Left cardiac atrium (tissue), 4 donors: ENCODE measurements around the gene FERMT3. TPM values are rescaled to one million over a fixed set of nuclear protein-coding genes. Genes with fewer than 3 reads are reported as not detected.

ENCODE experiments used
- ATAC-seq, 2 donors: fragments of 200-7000 bp; cut with Tn5 transposase; one replicate each; pipeline ENCODE4 v1.9.1; 2020; ENCODE audit warnings: mild to moderate bottlenecking in 2 of 2, moderate library complexity in 2 of 2
- DNase-seq: peaks from one replicate; pipeline ENCODE4 v3.0.0-alpha.2; 2020
- intact Hi-C, 2 donors: fragments of 100-400 bp; cut with DNase I; formaldehyde crosslinking; loops; one replicate each; pipeline versions ENCODE4 v1.14.1 to v1.15.1; 2022 to 2023
- total RNA-seq, 2 donors: library from RNA; stranded (reverse); fragmentation: NEBNext Ultra II Directional; extraction: Animal tissue kit (Norgen Biotek cat#: 25700); gene quantifications; one replicate each; pipeline ENCODE4 v1.2.1, GENCODE V29; 2021
- donor health status: DM: no; HTN: yes; CAD: no.
- donor health status: DM: no; HTN: yes; CAD: no; lungs with severe emphysema.
- donor health status: DM: yes; HTN: yes; CAD: no.
- donor health status: Dilated cardiomyopathy.

Gene FERMT3
- total RNA-seq, 2 donors from 2014 or later, result 23.8 to 25.8 TPM

DNA sequence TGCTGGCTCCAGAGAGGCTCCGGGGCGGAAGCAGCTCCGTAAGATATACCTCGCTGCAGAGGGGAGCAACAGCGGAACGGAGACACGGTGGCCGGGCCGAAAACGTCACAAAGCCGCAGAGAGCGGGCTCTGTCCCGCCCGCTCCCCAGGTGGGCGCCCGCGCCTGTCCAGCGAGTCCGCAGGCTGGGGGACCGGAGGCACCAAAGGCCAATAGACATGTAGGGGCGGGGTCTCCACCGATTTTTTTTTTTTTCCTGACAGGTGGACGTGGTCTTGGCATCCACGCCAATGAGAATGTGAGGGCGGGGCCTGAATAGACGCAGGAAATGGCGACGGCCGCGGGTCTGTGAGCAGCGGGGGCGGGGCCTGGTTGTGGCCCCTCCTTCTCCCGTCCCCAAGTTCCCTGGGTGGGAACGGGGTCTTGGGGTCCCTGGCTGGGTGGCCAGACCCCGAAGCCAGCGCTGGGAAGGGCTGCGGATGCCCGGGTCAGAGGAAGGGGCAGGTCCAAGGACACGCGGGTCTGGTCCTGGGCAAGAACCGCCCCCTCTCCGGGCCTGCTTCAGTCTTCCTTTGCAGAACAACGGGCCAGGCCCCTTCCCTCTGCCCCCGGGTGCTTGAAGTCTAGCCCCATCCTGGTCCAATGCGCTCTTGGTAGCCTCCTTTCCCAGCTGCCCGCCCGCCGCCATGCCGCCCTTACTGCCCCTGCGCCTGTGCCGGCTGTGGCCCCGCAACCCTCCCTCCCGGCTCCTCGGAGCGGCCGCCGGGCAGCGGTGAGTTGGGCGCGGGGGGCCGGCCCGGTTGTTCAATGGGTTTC, 23.9 kb downstream of the FERMT3 start, which contains the start of gene DNAJC4:
Gene DNAJC4 (plus strand): TSS at position 378 of the 814 bp plus-strand sequence. CDS start 307 bp downstream, at position 685.
- intact Hi-C loops, result no loop called here
- peak; percentile 60 to 66 for ATAC-seq
- peak; percentile 95 for DNase-seq

- ATAC-seq, result no peak
- intact Hi-C loops, result no loop called here
Measured at GRCh38 chr11:64230985-64231365, 24.5 kb downstream of the FERMT3 start.

GRCh38 chr11:64231546-64231945, 25.0 kb downstream of the FERMT3 start:
- ATAC-seq (no peak), DNase-seq (no peak)
- intact Hi-C loops, result no loop called here

More at GRCh38 chr11:64230985-64231365, 24.5 kb downstream of the FERMT3 start:
- no peak for DNase-seq

GRCh38 chr11:64232182-64232966, 25.9 kb downstream of the FERMT3 start:
- intact Hi-C loops, result no loop called here
- DNase-seq (no peak), ATAC-seq (no peak)

- intact Hi-C loops, result no loop called here
- DNase-seq (no peak), ATAC-seq (no peak)
Measured at GRCh38 chr11:64232967-64233315, 26.4 kb downstream of the FERMT3 start.

GRCh38 chr11:64233913-64234586, 27.5 kb downstream of the FERMT3 start, which contains the start of gene VEGFB:
Gene VEGFB (plus strand): TSS chr11:64234584. CDS start chr11:64234834, 250 bp downstream.
- ATAC-seq (peak; percentile 67 to 76), DNase-seq (peak; percentile 84)
- intact Hi-C loops, result no loop called here

- ATAC-seq (peak; percentile 27 to 35), DNase-seq (no peak)
- intact Hi-C loops, result no loop called here
Measured at GRCh38 chr11:64234647-64235379, 28.3 kb downstream of the FERMT3 start.

DNA sequence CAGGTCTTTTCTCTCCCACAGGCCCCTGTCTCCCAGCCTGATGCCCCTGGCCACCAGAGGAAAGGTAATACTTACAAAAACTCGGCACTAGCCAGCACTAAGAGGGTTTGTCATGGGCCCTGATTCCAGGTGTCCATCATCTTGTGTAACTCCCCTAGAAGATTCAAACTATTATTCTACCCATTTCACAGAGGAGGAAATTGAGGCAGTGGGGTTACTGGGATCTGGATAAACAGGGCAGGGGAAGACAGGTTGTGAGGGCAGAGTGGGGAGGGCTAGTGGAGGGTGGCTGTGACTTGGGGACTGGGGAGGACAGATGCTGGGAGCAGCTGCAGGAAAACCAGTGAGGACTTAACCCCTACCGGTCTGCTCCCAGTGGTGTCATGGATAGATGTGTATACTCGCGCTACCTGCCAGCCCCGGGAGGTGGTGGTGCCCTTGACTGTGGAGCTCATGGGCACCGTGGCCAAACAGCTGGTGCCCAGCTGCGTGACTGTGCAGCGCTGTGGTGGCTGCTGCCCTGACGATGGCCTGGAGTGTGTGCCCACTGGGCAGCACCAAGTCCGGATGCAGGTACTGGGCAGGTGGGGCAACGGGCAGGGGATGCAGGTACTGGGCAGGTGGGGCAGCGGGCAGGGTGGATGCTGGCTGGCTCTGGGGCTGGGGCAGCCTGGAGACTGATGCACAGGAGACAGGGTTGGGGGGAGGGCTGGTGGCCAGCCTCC, 29.1 kb downstream of the FERMT3 start:
- intact Hi-C loops, result no loop called here
- DNase-seq (no peak), ATAC-seq (no peak)

DNA sequence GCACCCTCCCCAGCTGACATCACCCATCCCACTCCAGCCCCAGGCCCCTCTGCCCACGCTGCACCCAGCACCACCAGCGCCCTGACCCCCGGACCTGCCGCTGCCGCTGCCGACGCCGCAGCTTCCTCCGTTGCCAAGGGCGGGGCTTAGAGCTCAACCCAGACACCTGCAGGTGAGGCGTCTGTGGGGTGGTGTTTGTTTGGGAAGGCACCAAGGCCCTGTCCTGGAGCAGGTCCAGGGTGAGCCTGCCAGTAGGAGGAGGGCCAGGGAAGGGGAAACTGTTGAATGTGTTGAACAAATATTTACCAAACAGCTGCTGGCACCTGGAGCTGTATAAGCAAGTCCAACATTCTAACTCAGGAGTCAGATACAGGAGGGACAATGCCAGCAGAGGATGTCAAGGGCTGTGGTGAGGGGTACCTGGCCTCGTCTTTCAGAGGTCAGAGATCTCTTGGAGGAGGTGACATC, 31.0 kb downstream of the FERMT3 start:
- DNase-seq (no peak), ATAC-seq (no peak)
- intact Hi-C loops, result no loop called here

DNA sequence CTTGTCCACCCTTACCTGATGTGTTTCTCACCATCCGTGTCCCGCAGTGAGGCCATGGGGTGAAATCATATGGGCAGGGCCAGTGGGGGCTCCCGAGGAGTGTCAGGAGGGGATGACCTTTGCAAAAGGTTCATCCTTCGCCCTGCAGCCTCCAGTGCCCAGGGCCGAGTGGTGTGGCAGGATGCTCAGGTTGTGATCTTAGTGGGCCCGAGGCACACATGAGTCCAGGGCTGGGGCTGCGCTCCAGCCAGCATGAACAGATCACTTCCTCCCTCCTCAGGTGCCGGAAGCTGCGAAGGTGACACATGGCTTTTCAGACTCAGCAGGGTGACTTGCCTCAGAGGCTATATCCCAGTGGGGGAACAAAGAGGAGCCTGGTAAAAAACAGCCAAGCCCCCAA, 31.6 kb downstream of the FERMT3 start:
- DNase-seq (no peak), ATAC-seq (no peak)
- intact Hi-C loops, result no loop called here

- intact Hi-C loops, result no loop called here
- ATAC-seq (no peak), DNase-seq (no peak)
Measured at GRCh38 chr11:64238999-64239398, 32.5 kb downstream of the FERMT3 start.

- intact Hi-C loops, result no loop called here
- DNase-seq, result no peak
Measured at GRCh38 chr11:64239662-64240434, 33.3 kb downstream of the FERMT3 start.

DNA sequence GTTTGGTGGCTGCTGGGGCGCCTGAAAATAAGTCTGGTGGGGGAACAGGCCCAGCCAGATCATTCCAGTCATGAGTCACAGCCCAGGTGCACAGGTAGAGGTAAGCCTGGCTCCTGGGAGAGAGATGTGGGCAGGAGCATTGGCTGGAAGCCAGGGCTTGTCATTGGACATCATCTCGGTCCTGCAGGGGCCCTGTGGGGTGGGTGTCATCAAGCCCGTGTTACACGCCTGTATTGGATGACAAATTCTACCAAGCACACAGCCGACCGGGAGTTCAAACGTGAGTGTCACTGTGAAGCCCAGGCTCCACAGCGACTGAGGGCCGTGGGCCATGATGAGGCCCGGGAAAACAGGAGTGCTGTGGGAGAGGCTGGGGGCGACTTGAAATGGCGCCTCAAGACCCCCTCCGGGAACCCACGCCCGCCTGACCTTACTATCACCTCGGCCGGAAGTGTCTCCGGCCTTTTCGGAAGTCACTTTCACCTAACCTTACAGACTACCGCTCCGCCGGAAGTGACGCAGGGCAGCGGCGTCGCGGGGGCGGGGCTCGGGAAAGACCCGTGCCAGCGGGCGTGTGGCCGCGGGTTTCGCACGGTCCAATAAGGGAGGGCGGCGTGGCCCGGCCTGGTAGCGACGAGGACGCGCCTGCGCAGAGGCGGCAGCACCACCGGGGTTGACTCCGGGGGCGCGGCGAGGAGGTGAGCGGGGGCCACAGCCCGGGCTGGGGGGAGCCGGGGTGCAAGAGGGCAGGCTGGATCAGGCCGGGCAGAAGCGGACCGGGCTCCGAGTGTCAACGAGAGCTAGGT, 34.1 kb downstream of the FERMT3 start, which contains the start of gene FKBP2:
Gene FKBP2 (plus strand): TSS at position 661 of the 806 bp plus-strand sequence. CDS start 1,293 bp downstream, outside the sequence.
- intact Hi-C loops, result no loop called here
- DNase-seq (peak; percentile 98), ATAC-seq (peak; percentile 75 to 83)

More at GRCh38 chr11:64239662-64240434, 33.3 kb downstream of the FERMT3 start:
- ATAC-seq, result no peak

DNA sequence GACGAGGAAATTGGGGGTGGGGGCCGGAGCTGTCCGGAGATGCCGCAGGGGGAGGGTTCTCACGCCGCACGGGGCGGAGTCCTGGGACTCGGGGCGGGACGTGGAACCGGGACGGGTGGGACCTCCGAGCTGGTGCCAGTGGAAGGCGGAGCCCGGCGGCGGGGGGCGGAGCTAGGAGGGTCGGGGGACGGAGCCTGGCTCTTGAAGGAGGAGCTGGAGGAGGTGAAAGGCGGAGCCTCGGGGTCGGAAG, 34.6 kb downstream of the FERMT3 start:
- ATAC-seq (peak; percentile 89 to 90), DNase-seq (peak; percentile 99)
- intact Hi-C loops, result no loop called here

DNA sequence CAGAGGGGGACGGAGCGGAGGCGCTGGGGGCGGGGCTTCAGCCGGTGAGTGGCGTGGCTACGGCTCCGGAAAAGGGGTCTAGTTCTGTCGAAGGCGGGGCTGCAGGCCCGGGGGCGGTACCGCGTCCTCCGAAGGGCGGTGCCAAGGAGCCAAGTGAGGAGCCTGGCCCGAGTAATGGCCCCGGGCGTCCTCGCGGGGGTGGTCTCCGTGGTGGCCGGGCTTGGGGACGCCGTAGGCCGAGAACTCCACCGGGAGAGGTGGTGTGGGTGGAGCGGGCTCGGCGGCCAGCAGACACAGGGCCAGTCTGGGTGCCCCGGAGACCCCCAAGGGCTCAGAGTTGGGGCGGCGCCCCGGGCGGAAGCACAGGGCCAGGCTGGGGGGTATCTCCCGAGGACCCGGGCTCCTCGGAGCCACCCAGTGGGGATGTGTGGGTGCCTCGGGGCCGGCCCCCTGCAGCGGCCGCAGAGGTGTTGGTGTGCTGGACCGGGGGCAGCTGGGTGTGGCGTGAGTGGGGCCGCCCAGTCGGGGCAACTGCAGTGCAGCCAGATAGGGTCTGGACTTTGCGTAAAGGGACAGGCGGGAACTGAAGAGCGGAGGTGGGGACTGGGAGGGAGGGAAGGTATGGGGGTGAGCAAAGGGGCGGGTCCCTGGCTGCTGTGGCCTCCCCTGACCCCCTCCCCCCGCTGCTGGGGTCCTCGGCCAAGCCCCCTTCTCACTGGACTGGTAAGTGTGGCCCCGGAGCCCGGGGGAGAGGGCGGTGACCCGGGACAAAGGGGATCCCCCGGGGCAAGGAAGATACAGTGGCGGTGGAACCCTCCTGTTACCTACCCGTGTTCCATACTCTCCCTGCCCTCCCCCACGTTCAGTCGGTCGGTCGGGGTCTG, 35.2 kb downstream of the FERMT3 start:
- DNase-seq, result peak; percentile 74
- intact Hi-C loops, result no loop called here
- ATAC-seq, result peak; percentile 6 to 14
